Measurements from ENCODE around the gene URGCP. TPM values are rescaled to one million over a fixed set of nuclear protein-coding genes. Genes with fewer than 3 reads are reported as not detected.
"Not testable (repeated sequence)": the region's sequence is repeated elsewhere in the genome, so short reads cannot be mapped to it uniquely, and the experiment has no call there.

Gene URGCP
- total RNA-seq, 1 donor = 38.9 TPM

DNA sequence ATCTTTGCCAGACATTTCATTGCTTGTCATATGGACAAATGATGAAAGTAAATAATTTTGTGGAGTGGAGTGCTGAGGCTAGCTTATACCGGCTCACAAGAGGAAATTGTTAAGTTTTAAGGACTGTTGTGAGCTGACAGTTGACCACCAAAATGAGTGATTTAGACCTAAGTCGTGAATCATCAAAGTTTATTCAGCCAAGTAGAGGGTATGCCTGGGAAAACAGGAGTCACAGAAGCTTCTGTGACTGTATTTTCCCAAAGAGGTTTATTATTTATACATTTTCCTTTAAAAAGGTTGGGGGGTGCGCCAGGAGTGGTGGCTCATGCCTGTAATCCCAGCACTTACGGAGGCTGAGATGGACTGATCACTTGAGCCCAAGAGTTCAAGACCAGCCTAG is 58.9 kb downstream of the URGCP start:
- H3K4me3 ChIP-seq (ENCODE audit: low read depth, low read length) = no peak overlapping the region
- DNase-seq (ENCODE audit: low read depth) = no peak
- TF ChIP-seq, protein P1, sequence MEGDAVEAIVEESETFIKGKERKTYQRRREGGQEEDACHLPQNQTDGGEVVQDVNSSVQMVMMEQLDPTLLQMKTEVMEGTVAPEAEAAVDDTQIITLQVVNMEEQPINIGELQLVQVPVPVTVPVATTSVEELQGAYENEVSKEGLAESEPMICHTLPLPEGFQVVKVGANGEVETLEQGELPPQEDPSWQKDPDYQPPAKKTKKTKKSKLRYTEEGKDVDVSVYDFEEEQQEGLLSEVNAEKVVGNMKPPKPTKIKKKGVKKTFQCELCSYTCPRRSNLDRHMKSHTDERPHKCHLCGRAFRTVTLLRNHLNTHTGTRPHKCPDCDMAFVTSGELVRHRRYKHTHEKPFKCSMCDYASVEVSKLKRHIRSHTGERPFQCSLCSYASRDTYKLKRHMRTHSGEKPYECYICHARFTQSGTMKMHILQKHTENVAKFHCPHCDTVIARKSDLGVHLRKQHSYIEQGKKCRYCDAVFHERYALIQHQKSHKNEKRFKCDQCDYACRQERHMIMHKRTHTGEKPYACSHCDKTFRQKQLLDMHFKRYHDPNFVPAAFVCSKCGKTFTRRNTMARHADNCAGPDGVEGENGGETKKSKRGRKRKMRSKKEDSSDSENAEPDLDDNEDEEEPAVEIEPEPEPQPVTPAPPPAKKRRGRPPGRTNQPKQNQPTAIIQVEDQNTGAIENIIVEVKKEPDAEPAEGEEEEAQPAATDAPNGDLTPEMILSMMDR (IDR thresholded peaks at IDR 0.05; ENCODE audit: insufficient read depth, low read depth, low read length) = no peak

DNA sequence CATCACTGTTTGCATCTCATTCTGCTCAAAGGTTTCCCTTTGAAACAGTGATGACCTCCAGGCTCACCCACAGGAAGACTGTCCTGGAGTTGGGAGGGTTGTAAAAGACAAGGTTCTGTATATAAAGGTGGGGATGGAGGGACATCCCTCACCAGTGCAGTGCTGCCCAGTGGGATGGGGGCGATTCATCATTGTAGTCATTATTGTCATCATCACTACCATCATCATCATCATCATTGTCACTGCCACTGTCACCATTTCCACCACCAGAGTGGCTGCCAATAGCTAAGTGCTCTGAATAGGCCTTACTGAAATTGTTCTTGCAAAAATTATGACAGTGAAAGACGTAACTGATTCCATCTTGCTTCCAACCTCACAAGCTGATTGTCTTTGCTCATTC is 61.7 kb downstream of the URGCP start:
- TF ChIP-seq, protein P1 (IDR thresholded peaks at IDR 0.05; ENCODE audit: insufficient read depth, low read depth, low read length) = no peak
- no peak for DNase-seq (ENCODE audit: low read depth)
- no peak overlapping the region for H3K4me3 ChIP-seq (ENCODE audit: low read depth, low read length)

DNA sequence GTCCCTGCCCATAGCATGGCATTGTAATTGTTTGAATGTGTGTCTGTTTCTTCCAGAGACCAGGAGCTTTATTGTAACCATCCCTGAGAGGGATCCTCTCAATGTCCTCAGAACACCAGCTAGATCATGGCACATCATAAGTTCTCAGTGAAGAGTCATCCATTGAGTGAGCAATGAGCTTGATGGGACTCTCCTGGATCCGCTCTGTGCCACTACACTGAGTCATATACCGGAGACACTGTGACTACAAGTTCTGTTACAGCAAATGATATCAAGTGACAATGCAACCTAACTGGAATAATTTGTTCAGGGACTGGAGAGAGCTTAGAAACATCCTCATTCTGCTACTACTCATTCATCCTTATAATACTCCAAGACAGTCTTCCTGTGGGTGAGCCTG is 62.1 kb downstream of the URGCP start:
- no peak overlapping the region for H3K4me3 ChIP-seq (ENCODE audit: low read depth, low read length)
- no peak for DNase-seq (ENCODE audit: low read depth)
- TF ChIP-seq, protein P1 (IDR thresholded peaks at IDR 0.05; ENCODE audit: insufficient read depth, low read depth, low read length) = no peak

DNA sequence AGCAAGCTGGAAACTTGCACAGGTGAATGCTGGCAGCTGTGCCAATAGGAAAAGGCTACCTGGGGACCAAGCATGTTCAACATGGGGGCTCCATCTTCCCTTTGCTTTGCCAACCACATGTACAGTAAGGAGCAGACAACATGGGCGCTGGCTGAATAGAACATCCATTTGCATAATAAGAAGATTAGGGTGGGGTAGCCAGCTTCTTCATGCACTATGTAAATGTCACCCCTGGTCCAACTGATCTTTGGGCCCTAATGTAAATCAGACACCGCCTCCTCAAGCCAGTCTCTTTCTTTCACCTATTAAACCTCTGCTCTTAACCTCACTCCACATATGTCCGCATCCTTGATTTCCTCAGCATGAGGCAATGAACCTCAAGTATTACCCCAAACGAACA is 63.1 kb downstream of the URGCP start:
- TF ChIP-seq, protein P1 (IDR thresholded peaks at IDR 0.05; ENCODE audit: insufficient read depth, low read depth, low read length) = no peak
- DNase-seq (ENCODE audit: low read depth) = no peak
- no peak overlapping the region for H3K4me3 ChIP-seq (ENCODE audit: low read depth, low read length)

DNA sequence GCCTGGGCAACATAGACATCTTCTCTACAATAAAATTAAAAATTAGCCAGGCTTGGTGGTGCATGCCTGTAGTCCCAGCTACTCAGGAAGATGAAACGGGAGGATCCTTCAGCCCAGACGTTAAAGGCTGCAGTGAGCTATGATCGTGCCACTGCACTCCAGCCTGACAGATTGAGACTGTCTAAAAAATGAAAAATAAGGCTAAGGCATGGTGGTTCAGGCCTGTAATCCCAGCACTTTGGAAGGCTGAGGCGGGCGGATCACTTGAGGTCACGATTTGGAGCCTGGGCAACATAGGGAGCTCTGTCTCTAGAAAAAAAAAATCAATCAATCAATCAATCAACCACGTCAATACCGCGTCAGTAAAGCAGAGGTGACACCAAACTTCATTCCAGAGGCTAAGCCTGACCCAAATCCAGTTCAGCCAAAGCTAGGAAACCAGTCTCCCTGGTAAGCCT is 68.2 kb downstream of the URGCP start:
- TF ChIP-seq, protein P1 (IDR thresholded peaks at IDR 0.05; ENCODE audit: insufficient read depth, low read depth, low read length) = no peak
- no peak for DNase-seq (ENCODE audit: low read depth)
- H3K4me3 ChIP-seq (ENCODE audit: low read depth, low read length) = no peak overlapping the region

DNA sequence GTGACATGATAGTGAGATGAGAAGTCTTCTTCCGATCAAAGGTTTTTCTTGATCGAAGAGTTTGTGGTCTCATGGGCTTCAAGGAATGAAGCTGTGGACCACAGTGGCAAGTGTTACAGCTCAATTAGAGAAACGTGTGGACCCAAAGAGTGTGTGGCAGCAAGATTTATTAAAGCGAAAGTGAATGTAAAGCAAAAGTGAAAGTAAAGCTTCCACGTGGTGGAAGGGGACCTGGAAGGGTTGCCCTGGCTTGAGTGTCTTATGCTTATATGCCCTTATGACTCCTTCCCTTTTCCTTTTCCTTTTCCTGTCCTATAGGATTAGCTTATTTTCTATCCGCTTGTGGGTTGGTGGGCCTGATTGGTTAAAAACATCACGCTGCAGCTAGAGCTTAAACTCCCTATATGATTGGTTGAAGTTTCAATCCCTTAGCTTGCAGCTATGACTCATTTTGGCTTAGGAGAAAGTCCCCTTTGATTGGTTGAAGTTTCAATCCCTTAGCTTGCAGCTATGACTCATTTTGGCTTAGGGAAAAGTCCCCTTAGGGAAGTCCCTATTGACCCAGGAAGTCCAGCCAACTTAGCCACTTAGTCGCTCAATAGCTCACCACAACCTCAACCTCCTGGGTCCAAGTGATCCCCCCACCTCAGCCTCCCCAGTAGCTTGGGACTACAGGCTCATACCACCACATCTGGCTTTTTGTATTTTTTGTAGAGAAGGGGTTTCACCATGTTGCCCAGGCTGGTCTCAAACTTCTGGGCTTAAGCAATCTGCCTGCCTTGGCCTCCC is 71.7 kb downstream of the URGCP start:
- TF ChIP-seq, protein P1 (IDR thresholded peaks at IDR 0.05; ENCODE audit: insufficient read depth, low read depth, low read length) = no peak
- peak overlapping the region; percentile 21 for H3K4me3 ChIP-seq (ENCODE audit: low read depth, low read length)

DNA sequence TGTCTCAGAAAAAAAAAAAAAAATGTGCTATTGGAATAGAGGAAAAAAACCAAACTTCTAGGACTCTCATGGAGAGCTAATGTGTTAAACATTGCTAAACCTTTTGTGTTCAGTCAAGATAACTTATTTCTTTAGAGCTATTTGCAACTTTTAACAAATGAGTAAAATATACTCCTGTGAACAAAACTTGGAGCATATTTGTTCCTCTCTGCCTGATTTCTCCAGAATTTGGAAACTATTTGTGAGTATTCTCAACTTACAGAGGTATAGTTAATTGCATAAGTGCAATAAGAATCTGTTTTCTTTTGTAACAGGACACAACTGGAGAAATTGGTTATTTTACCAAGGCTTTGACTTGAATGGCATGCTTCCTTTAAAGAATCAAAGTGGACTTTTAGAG is 75.5 kb downstream of the URGCP start:
- not testable (repeated sequence) for DNase-seq (ENCODE audit: low read depth)

More for the DNA sequence above, 71.7 kb downstream of the URGCP start:
- DNase-seq (ENCODE audit: low read depth) = peak; percentile 39

More for the DNA sequence above, 75.5 kb downstream of the URGCP start:
- not testable (repeated sequence) for H3K4me3 ChIP-seq (ENCODE audit: low read depth, low read length)

Small RNA genes lying within 50 kb of the gene (small RNA-seq; reads per million reads assigned to genes)
- gene MRPS24 = 1.5 reads per million, percentile 36 among the genes with 10 or more reads in this experiment

Other genes with a start within 250 kb of the URGCP start
- 37.7 and 41.5 TPM in 2 replicates for gene COA1, start 177.1 kb downstream of the URGCP start, total RNA-seq
- gene BLVRA, start 147.9 kb downstream of the URGCP start, total RNA-seq = 14.7 and 24.2 TPM in 2 replicates
- 108 and 112 TPM in 2 replicates for gene MRPS24, start 37.1 kb downstream of the URGCP start, total RNA-seq
- gene UBE2D4, start 19.8 kb upstream of the URGCP start, total RNA-seq = 9.7 and 11.7 TPM in 2 replicates
- gene SPDYE1, start 91.3 kb upstream of the URGCP start, total RNA-seq = not detected in 2 replicates
- gene DBNL, start 138.1 kb upstream of the URGCP start, total RNA-seq = 87.6 and 97.2 TPM in 2 replicates
- gene PGAM2, start 159.0 kb upstream of the URGCP start, total RNA-seq = under 0.01 and 0.32 TPM in 2 replicates
- 13.8 and 19.0 TPM in 2 replicates for gene POLM, start 175.9 kb upstream of the URGCP start, total RNA-seq
- 148 and 159 TPM in 2 replicates for gene AEBP1, start 197.7 kb upstream of the URGCP start, total RNA-seq
- 95.7 and 101 TPM in 2 replicates for gene POLD2, start 217.0 kb upstream of the URGCP start, total RNA-seq
- gene MYL7, start 234.7 kb upstream of the URGCP start, total RNA-seq = 0.43 TPM in 1 of 2 replicates, not detected in the other